HG03025 (cell line): ENCODE measurements around the gene LIMS2.

ENCODE experiments used
- ATAC-seq: cut with Tn5 transposase; IDR thresholded peaks from one replicate; pipeline ENCODE4 v1.9.1; 2021; ENCODE audit warnings: mild to moderate bottlenecking, moderate library complexity; ENCODE audit not compliant: unreplicated experiment, low FRiP score

LIMS2 gene

GRCh38 chr2:127589841-127590240 lies 85.5 kb downstream of the LIMS2 start:
- no peak for ATAC-seq

- no peak for ATAC-seq
Measured at GRCh38 chr2:127589358-127589757, 86.0 kb downstream of the LIMS2 start.
